Body of pancreas (tissue), 4 donors: ENCODE measurements around the gene RCOR2. TPM values are rescaled to one million over a fixed set of nuclear protein-coding genes. Genes with fewer than 3 reads are reported as not detected.

ENCODE experiments used
- ATAC-seq: fragments of 150-250 bp; one replicate; pipeline ENCODE4 v1.9.1; 2016
- DNase-seq, 4 donors: peaks; one replicate each; pipeline ENCODE4 v3.0.0-alpha.2; 2019
- H3K27ac ChIP-seq, 4 donors: fragments of 200-600 bp; sonication (generic); 1 replicate in 3 of 4; 2 replicates in 1 of 4; pipeline versions ENCODE4 v1.5.1 to v1.6.1; 2016 to 2019; ENCODE audit warnings: mild to moderate bottlenecking in 1 of 4, mixed read lengths in 1 of 4, moderate library complexity in 1 of 4
- H3K27me3 ChIP-seq, 2 donors: fragments of 200-600 bp; sonication (generic); one replicate each; pipeline ENCODE4 v1.6.0; 2016; ENCODE audit warnings: mild to moderate bottlenecking in 1 of 2
- H3K36me3 ChIP-seq, 2 donors: fragments of 200-600 bp; sonication (generic); replicated peaks in 1 of 2; 2 replicates each; pipeline ENCODE4 v1.5.1; 2016; ENCODE audit warnings: low read depth in 2 of 2; ENCODE audit not compliant: insufficient read depth in 1 of 2
- H3K4me1 ChIP-seq: fragments of 200-600 bp; sonication (generic); one replicate; pipeline ENCODE4 v1.6.0; 2016
- H3K4me3 ChIP-seq, 2 donors: fragments of 200-600 bp; sonication (generic); 1 replicate in 1 of 2; 2 replicates in 1 of 2; pipeline ENCODE4 v1.5.1; 2016 to 2019
- H3K9me3 ChIP-seq, 3 donors: fragments of 200-600 bp; sonication (generic); 1 replicate in 2 of 3; 2 replicates in 1 of 3; pipeline ENCODE4 v1.5.1; 2016
- POLR2A ChIP-seq, 3 donors: fragments of 450-650 bp; IDR thresholded peaks; one replicate each; pipeline ENCODE4 v1.6.1; 2016; ENCODE audit warnings: antibody characterized with exemption in 3 of 3, mild to moderate bottlenecking in 2 of 3
- WGBS, 2 donors: methylation state at CpG; one replicate each; pipeline ENCODE4 v1.1.5; 2017; 5-methylcytosine and 5-hydroxymethylcytosine counted together
- intact Hi-C: fragments of 100-400 bp; cut with DNase I; formaldehyde crosslinking; loops from one replicate; pipeline ENCODE4 v1.15.1; 2023
- total RNA-seq, 2 donors: library from RNA; depleted of rRNA; stranded (reverse); fragments of >200 nt; gene quantifications; one replicate each; pipeline ENCODE4 v1.1.0, GENCODE V29; 2016
- TF ChIP-seq, protein P1 (sequence below), 7 experiments: fragments of 450-650 bp in 4 of 7; fragments of 200-600 bp in 3 of 7; sonication (generic) in 3 of 7; IDR thresholded peaks; one replicate each; pipeline ENCODE4 v1.5.1; 2016 to 2019; ENCODE audit warnings: antibody characterized with exemption in 7 of 7

RCOR2 gene
- total RNA-seq, 2 donors from 2014 or later = 0.26 to 0.33 TPM

DNA sequence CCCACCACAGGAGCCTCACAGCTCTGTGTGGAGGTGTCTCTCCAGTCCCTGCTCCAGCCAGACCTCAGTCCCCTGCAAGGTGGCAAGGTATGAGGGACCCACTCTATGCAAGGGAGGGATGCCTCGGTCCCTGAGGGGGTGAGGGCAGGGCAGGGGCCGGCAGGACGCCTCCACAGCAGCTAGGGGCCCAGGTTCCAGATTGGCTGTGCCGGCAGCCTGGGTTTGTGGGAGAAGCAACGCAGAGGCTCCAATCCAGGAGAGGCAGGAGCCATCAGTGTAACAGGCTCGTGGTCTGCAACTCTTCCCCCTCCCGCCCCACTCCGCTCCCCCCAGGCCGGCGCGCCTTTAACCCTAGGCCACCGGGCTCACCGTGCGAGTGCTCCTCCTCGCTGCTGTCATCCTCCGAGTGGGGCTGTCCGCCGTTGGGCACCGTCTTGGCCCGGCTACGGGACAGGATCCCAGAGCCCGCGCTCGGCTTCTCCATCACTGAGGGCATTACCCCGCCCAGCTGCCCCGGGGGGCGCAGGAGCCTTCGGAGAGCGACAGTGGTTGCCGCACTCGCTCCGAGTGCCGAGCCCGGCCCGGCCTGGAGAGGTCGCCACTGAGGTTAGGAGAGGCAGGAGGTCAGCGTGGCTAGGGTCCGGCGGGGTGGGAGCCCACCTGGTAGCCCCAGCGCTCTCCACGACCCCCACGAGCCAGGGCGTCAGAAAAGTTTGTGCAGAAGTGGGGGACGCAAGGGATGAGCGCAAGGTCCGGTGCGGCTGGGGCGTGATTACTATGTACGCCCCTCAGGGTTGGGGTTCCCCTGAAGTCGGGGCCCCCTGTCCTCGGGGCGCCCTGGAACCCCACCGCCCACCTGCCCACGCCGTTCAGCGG is 765 bp downstream of the RCOR2 start:
- Histone ChIP-seq H3K9me3 (no peaks in the 10 kb centered on the region), H3K27me3 (no peaks in the 10 kb centered on the region), H3K36me3 (no peaks in the 10 kb centered on the region), H3K4me3 (no peak overlapping the region), H3K4me1 (peaks cover 52% of the 10 kb centered on the region), H3K27ac (no peak overlapping the region)
- WGBS, 2 donors = 0 to 9% methylated on average over 2 to 54 of the region's 56 CpGs
- intact Hi-C loops = no loop called here
- ATAC-seq (no peak), DNase-seq (peak in 3 of 4 donors; percentile 37 to 48 (median 41))
- TF ChIP-seq, protein P1, sequence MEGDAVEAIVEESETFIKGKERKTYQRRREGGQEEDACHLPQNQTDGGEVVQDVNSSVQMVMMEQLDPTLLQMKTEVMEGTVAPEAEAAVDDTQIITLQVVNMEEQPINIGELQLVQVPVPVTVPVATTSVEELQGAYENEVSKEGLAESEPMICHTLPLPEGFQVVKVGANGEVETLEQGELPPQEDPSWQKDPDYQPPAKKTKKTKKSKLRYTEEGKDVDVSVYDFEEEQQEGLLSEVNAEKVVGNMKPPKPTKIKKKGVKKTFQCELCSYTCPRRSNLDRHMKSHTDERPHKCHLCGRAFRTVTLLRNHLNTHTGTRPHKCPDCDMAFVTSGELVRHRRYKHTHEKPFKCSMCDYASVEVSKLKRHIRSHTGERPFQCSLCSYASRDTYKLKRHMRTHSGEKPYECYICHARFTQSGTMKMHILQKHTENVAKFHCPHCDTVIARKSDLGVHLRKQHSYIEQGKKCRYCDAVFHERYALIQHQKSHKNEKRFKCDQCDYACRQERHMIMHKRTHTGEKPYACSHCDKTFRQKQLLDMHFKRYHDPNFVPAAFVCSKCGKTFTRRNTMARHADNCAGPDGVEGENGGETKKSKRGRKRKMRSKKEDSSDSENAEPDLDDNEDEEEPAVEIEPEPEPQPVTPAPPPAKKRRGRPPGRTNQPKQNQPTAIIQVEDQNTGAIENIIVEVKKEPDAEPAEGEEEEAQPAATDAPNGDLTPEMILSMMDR (IDR thresholded peaks at IDR 0.05) = peak; percentile 11 to 43 (median 34)
- TF ChIP-seq POLR2A (IDR thresholded peaks at IDR 0.05) = no peak

DNA sequence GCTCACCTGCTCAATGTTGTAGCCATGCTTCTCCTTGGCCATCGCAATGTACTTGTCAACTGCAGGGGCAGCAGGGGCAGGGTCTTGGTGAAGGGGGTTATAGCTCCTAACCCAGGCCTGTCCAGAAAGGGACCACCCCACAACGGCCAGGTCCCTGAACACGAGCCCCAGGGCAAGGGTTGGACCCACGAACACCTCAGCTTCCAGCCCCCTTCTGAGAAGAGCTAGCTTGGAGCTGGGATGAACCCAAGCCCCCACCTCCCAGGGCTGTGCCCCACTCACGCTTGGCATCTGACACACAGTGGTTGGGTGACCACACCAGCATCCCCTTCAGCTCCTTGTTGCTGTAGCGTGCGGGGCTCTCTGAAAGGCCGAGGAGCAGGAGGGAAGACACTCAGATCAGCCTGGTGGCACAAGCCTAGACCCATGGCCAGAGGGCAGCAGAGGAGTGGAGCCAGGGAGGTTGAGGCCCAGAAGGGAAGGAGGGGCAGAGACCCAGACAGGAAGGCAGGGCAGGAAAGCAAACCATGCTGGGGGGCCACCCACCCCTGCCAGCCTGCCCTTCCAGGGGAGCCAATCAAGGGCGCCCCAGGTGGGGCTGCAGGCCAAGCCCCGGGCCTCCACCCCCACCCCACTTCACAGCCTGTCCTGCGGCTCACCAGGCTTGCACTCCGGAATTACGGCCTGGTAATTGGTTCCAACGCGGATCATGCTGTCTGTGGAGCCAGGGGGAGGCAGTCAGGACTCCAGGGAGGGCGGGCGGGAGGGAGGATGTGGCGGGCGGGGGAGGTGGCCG is 1.9 kb downstream of the RCOR2 start:
- TF ChIP-seq, protein P1 (IDR thresholded peaks at IDR 0.05) = no peak
- Histone ChIP-seq H3K27ac (no peak overlapping the region), H3K9me3 (no peaks in the 10 kb centered on the region), H3K4me1 (peaks cover 41% of the 10 kb centered on the region), H3K27me3 (no peaks in the 10 kb centered on the region), H3K4me3 (no peak overlapping the region), H3K36me3 (no peaks in the 10 kb centered on the region)
- intact Hi-C loops = no loop called here
- no peak for DNase-seq
- ATAC-seq = no peak
- WGBS, 2 donors = 72 to 76% methylated on average over 16 to 20 of the region's 20 CpGs

- Histone ChIP-seq H3K27me3 (no peaks in the 10 kb centered on the region), H3K4me3 (no peak overlapping the region), H3K36me3 (no peaks in the 10 kb centered on the region), H3K9me3 (no peaks in the 10 kb centered on the region), H3K27ac (no peak overlapping the region), H3K4me1 (peaks cover 32% of the 10 kb centered on the region)
- ATAC-seq (no peak), DNase-seq (no peak)
- 85 to 86% methylated on average over 31 to 34 of the region's 34 CpGs for WGBS, 2 donors
- intact Hi-C loops = no loop called here
- TF ChIP-seq, protein P1 (IDR thresholded peaks at IDR 0.05) = no peak
These were observed 2.8 kb downstream of the RCOR2 start for GRCh38 chr11:63913866-63914830.

- Histone ChIP-seq H3K4me3 (no peak overlapping the region), H3K9me3 (no peaks in the 10 kb centered on the region), H3K27ac (no peak overlapping the region), H3K27me3 (no peaks in the 10 kb centered on the region), H3K36me3 (peaks cover 0 to 9% of the 10 kb centered on the region in 2 donors), H3K4me1 (peaks cover 17% of the 10 kb centered on the region)
- intact Hi-C loops = no loop called here
- no peak for TF ChIP-seq POLR2A (IDR thresholded peaks at IDR 0.05)
- TF ChIP-seq, protein P1 (IDR thresholded peaks at IDR 0.05) = no peak
- ATAC-seq = no peak
- WGBS, 2 donors = 85 to 89% methylated on average over 7 of the region's 7 CpGs
- DNase-seq = no peak
These were observed 4.3 kb downstream of the RCOR2 start for GRCh38 chr11:63912678-63913077.
